Ammon's horn (tissue), 1 donor: ENCODE data around the gene GAPT.

ENCODE experiments used
- DNase-seq: peaks from one replicate; pipeline ENCODE4 v3.0.0-alpha.2; 2016; ENCODE audit warnings: low spot score

The GAPT gene

DNA sequence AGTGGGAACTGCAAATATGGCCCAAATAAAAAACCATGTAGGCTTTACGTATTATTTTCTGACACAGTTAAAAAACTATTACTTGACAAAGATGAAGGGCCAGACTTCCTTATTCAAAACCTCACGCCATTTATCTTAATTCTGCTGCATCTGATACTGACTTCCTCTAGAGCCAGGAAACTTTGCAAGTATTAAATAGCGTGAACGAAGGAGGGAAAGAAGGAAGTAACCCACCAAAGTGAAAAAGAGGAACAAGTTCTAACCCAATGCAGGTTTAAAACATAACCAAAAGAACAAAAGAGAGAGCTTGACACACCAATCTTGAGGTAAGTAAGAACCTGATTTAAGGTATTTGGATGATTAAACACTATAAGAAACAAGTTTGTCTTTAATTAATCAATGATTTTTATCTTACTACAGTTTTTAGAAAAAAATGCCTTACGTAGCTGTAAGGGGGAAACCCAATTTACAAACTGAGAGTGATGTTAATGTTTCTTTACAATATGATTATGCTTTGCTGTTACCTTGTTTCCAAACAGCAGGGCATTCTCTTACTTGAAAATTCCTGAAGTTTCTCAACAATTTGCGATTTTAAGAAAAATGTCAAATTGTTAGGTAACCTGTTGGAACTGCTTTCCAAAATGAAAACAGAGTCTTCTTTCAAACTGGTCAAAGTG lies at the start of gene GAPT:
GAPT (plus strand) TSS at position 220 of the 677 bp plus-strand sequence. CDS start 3,102 bp downstream, outside the sequence.
- peak; percentile 24 for DNase-seq

DNA sequence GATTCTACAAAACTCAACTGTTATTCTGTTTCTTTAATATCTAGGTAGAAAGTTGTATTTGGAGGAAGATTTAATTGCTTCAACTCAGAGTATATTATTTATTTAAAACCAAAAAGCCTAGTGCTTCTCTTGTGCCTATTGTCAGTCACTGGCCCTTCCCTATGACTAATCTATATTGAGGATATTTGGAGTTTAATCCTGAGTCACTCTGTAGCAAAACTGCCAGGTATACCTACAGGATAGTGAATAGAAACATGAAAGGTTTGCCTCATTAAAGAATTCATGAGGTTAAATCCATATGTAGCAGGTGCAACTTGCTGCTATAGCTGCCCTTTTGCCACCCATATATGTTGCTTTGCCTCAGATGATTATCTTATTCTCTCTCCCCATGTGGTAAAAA lies 46.4 kb upstream of the GAPT start:
- no peak for DNase-seq

DNA sequence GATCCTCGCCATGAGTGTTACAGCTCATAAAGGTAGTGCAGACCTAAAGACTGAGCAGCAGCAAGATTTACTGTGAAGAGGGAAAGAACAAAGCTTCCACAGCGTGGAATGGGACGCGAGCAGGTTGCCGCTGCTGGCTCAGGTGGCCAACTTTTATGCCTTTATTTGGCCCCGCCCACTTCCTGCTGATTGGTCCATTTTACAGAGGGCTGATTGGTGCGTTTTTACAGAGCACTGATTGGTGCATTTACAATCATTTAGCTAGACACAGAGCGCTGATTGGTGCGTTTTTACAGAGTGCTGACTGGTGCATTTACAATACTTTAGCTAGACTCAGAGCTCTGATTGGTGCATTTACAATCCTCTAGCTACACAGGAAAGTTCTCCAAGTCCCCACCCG lies 45.2 kb upstream of the GAPT start:
- no peak for DNase-seq

DNA sequence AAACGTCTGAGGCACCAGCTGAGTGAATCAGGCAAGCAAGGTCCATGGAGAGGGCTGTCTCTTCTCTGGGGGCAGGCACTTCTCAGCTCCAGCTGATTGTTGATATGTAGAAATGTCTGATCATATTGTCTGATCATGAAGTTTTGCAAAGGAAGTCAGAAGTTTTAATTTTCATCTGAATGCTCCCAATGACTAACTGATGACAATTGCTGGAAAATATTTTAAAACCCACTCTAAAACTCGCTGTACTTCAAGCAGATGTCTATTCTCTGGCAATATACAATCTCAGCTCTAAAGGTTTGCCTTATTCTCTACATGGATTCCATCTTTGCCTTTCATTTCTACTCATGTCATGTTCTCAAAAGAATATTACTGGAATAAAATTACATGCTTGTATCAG lies 44.0 kb upstream of the GAPT start:
- no peak for DNase-seq

DNA sequence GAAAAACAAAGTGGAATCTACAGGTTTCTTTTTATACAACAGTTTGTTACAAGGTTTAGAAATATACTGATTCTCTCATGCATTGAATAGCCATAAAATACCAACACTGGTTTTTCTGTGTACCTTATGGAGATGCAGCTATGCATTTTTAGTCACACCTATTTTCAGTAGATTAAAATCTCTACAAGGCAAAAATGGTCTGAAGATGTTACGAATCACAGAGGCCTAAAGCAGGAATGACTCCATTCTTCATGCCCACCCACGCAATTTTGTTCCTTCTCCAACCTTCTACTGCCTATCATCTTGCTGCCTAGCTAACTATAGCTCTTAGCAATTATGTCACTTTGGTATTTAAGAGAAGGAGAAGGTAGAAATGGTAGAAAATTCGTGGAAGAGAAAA lies 41.2 kb upstream of the GAPT start:
- no peak for DNase-seq

DNA sequence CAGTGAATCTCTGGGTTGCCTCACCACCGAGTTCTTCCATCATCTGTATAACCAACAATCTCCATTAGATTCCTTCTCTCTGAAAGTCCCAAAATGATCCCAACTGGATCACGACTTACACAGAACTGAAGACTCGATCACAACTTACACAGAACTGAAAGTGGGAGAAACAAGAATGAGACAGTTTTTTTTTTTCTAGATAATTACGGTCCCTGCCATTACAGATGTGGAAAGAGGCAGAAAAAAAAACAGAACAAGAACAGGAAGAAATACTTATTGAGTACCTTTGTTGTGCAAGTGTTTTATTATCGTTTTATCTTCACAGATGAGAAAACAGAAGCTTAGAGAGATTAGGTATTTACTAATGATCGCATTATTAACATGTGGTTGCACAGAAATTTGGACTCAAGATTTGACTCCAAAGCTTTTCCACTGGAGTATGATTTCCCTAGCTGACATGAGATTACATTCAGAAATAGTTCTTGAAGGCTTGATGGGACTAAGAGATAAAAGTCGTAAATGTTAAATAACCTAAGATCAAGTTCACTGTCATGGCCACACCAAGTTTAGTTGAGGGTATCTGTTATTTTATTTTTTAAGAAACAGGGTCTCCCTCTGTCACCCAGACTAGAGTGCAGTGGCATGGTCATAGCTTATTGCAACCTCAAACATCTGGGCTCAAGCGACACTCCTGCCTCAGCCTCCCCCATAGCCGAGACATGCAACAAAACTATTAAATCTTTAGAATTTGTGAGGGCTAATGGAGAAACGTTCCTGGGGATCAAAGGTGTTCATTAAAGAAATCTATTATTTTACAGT lies 40.2 kb upstream of the GAPT start:
- no peak for DNase-seq

DNA sequence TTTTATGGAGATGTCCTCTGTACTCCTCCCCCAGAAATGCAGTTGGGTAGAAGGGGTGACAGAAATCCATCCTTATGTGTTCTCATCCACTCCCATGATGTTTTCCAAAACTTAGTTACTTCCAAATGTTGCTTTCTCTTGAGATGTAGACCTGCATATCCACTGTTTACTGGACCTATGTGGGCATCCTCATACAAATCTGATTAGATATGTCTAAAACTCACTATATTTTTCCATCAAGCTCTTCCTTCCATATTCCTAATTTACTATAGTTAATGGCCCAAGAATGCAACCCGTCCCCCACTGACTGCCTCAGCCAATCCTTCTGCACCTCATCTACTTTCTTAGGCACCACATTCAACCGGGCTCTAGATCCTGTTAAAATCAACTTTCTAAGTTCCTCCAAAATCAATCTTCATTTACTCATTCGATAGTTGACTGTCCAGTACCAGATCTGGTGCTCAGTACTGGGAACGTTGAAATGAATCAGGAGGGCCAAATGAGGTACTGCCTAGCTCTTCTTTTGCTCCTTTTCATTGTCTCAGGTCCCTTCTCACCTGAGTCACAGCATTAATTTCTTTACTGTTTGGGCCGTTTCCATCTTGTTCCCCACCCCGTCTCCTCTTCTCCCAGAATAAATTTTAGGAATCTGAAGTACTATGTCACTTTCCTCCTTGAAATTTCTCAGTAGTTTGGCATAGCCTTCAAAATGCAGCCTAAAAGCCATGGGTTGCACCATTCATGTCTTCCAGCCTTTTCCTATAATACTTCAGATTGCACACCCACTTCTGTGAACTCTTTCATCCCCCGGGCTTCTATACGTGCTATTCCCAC lies 39.3 kb upstream of the GAPT start:
- DNase-seq, result no peak

DNA sequence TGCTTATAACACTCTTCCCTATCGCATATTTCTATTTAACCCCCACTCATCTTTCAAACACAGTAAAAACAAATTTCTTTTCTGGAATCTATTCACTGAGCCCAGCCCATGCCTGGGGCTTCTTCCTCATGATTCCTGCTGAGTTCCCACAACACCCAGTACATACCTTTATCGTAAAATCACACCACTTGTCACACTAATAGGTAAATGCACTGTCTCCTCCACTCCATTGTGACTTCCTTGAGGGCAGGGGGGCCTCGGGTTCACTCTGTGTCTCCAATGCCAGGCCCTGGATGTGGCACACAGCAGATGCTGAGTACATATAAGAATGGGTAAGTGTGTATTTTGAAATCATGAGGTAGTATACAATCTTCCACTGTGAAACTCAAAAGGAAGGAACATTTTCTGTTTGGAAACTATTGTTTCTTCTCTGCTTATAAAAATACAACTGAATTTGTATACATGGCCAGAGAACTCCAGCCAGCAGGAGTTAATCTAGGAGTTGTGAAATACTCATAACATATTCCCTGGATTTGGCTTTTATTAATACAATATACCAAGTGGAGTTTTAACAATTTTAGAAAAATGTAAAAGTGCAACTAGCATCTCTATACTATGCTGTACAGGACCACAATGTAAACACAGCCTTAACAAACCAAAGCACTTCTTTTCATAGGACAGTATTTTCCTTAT lies 38.5 kb upstream of the GAPT start:
- DNase-seq, result no peak

DNA sequence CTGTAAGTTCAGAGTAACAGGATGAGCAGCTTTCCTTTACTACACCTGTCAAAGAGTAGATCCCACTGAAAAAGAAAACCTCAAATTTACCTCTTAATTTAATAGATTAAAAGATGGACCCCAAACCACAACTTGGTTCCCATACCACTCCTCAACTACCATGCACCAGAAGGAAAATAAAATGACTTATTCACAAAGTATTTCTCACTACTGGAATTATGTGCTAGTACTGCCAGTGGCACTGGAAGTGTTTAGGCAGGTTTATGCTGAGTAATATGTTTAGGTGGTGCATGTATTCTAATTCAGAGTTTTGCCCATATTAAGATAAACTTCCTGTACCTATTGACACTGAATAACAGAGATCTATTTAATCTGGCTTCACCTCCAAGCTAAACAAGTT lies 37.9 kb upstream of the GAPT start:
- DNase-seq, result no peak

DNA sequence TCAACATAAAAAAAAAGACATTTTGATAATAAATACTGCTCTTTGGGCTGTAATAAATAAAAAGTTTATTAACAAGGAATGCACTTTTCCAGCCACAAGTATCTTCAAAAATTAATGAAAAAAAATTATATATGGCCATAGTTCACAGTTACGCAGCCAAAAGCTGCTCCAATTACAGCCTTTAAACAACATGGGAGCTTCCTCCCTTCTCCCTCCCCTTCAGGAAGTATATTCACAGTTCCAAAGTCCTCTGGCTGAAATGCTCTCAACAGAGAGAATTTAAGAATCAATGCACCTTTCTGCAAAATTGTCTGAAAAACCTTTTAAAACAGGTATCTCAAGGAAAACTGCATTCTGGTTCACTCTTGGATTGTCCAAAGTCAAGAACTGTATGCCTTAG lies 37.2 kb upstream of the GAPT start:
- DNase-seq, result no peak

DNA sequence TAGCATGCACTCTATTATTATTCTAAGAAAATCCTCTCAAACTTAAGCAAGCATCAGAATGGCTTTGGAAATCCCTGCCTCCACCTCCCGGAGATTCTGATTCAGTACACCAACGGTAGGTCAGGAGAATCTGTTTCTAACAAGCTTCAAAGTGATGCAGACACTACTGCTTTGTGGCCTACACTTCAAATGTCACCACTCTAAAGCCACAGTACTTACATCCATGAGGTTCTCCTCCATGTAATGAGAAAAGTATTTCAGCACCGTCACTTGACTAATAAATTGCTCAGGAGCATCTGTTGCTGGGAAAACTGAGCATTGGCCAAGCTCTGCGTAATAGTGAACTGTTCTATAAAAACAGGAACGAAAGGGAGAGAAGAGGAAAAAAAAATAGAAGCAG lies 36.2 kb upstream of the GAPT start:
- DNase-seq, result no peak

DNA sequence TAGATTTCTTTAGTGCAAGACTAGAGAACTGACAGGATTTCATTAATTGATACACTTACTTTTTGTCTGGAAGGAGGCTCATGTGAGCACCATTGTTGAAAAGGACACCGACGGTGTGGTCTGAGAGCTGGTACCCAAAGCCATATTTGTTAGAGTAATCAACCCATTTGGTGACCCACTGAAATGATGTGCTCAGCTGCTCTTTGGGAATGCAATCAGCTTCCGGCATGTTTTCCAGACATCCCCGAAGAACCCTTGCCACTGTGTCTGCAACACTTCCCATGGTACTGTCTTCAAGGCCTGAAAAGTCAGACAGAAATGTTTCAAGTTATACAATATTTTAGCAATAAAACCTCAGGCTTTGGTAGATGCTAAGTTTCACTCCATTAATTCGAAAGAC lies 35.8 kb upstream of the GAPT start:
- DNase-seq, result no peak

DNA sequence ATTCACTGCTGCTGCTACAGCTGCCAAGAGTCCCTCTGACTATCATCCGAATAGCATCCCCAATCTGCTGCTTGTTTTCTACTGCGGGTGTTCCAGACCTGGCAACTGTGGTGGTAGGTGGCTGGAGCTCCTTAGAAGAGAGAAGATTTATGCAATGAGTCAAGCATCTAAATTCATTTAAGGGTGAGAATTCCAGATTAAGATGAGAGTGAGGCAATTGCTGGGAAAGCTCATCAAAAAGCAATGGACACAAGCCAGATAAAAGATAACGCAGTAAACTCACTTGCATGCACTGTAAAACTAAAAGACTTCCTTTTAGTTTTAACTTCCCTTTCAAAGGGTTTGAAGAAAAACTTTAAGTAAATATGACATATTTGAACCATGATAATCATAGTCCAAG lies 35.2 kb upstream of the GAPT start:
- no peak for DNase-seq

DNA sequence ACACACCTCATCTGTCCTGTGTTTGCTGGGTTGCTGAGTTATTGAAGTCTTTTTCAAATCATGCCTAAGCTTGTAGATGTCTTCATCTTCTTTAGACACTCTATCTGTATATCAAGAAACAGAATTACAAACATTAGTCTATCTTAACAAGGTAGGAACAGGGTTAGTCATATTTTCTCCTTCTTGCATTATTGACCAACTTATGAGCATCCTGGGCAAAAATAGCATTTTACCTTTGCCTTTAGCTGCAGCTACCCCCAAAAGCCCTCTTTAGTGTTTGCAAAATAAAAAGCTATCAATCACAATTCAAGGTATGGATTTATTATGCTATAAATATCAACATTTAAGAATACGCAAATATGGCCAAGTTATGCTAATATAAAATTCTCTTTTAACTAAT lies 34.7 kb upstream of the GAPT start:
- DNase-seq, result no peak

DNA sequence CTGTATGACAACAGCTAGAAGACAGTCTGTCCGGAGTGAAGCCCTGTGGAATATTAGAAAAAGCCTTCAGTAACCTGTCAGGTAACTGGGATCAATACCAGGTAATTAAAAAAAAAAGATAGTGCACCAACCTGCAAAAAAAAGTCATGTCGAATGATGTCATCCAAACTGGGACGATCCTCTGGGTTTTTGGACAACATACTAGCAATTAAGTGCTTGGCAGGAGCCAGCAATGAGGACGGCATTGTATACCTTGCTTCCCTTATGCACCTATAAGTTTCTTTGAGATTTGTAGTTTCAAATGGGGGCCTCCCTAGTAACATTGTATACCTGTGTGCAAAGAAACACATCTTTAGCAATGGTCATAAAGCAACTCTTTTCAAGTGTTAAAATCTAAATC lies 34.2 kb upstream of the GAPT start:
- DNase-seq, result no peak

DNA sequence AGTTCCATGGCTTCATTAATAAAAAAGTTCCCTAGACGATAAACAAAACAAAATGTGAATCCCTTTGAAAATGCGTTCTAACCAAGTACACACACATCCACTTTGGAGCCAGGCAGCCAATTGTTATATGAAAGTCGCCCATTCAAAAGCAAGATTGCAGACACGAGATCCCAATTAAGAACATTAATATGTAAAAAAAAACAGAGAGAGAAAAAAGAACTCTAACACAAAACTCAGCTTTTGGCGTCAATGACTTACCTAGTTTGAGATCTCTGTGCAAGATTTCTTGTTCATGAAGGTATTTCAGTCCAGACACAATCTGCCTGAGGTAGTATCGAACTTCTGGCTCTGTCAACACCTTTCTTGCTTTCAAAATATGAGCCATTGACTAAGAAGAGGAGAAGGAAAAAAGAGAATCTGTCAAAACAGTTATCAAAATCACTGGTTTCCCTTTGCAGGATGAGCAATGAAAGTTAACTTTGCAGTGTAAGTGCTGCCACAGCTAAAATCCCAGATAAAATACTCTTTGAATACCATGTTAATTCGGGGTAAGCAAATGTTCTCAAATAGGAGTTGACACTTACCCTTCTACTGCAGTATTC lies 33.0 kb upstream of the GAPT start:
- no peak for DNase-seq

DNA sequence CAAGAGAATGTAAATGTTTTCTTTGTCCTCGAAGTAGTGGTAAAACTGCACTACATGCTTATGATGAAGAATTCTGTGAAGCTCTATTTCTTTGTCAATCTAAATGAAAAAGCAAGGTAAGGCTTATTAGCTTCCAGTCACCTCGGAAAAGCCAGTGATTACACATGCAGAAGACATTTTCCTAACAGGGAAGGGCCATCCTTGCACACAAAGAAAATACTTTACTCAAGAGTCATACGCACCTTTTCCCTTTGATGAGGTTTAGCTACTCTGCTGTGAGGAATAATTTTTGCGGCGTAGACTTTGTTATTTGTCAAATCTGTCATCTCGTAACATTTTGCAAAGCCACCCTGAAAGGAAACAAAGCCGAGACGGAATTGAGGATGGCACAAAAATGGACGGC lies 32.5 kb upstream of the GAPT start:
- DNase-seq, result no peak

DNA sequence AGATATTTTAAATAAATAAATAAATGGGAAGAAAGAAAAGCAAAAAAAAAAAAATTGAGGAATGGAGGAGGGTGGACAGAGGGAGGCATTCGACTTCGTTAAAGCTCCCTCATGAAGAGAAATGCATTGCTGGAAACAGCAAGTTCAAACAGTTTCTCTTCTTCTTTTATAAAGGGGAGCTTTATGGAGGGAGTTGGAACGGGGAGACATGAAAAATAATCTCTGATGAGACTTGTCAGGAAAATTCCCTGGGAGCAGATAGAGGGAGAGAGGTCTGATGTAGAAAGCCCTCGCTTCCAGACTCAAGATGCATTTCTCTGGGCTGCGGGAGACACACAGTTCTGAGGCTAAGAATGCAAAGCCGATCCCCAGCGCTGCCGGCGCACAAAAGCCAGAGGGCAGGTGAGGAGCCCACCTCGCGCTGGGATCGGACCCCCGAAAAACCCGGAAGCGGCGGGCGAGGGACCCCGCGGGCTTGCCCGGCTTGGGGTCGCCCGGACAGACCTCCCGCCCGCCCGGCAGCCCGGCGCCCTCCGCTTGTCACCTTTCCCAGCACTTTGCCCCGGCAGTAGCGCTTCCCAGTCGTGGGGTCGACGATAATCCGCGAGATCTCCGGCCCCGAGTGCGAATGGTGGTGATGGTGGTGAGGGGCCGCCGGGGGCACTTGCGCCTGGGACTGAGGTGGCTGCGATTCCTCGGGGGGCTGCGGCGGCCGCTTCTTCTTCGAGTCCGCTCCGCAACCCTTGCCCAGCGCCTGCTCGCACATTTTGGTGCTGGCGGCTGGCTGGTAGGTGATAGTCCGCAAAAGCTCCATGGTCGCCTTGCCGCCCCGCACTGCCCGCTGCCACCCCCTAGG lies 31.9 kb upstream of the GAPT start:
- peak; percentile 43 for DNase-seq

DNA sequence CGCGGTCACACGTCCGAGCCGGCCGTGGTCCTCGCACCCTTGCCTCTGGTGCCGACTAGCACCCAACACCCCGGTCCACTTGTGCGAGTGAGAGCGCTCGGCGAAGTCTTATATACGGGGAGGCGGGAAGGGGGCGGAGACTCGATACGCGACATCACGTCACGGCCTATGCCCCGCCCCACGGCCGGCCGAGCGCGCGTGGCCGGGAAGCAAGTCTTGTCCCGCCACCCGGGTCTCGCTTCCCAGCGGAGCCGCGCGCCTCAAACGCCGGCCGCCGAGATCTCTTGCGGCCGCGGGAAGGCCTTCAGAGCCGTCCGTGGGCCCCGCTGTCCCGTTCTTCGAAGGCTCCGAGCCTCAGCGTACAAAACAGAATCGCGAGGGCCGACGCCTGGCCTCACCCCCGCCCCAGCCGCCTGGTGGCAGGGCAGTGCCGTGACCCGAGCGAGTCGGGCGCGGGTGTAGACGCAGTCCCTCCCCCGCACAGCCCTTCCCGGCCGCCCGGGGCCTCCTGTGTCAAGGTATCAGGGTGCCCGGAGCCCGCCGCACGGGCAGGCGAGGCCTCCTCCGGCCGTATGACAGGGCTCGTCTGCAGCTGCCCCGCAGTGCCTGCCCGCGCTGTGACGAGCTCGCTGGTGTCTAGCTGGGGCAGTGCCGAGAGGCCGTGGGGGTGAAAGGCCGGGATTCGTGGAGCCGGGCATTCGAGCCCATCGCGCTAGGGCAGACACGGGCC lies 31.1 kb upstream of the GAPT start, which contains the start of gene PLK2:
PLK2 (minus strand) TSS at position 85 of the 730 bp plus-strand sequence. CDS start 127 bp downstream, outside the sequence.
- DNase-seq, result peak; percentile 98

DNA sequence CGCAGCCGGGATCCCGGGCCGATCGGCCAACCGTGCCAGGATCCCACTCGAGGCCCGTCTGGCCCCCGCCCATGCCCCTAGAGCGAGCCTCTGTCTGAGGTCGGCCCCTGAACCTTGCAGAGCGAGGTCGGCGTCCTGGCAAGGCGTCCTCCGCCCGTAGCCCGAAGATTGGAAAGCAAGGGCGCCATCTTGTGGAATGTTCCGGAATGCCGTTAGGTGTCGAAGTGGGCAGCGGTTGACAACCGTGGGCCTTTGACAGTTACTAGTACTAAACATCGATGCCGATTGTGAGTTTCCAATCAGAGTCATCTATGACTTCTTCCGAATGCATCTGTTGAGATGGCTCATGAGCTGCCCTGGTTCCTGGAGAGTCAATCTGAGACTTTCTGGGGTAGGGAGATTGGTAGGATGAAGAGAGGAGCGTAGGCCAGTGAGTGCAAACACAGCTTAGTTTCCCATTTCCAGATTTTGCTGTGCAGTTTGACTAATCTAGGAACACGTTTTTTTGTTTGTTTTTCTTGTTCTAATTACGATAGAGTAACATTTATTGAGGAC lies 30.4 kb upstream of the GAPT start:
- DNase-seq, result peak; percentile 93
